A549 (cell line): ENCODE measurements around the gene PHB1. TPM values are rescaled to one million over a fixed set of nuclear protein-coding genes. Genes with fewer than 3 reads are reported as not detected.

Experiments used
- ATAC-seq, 2 experiments: fragments of 200-7000 bp in 1 of 2; fragments of >200 bp in 1 of 2; cut with Nextera tagmentation in 1 of 2; cut with Tn5 transposase in 1 of 2; 3 replicates each; pipeline versions ENCODE4 v1.8.0 to v1.9.1; 2018 to 2020; ENCODE audit warnings: mild to moderate bottlenecking in 1 of 2, moderate library complexity in 1 of 2
- CTCF ChIA-PET: fragments of 300-600 bp; sonication (Branson Sonifier 250); formaldehyde crosslinking; extraction: SDS; loops from one replicate; lab custom pipeline; 2021; ENCODE audit warnings: antibody characterized with exemption, inconsistent platforms; lab: Yijun Ruan, JAX
- POLR2A ChIA-PET: fragments of 350-600 bp; formaldehyde crosslinking; extraction: SDS; loops from one replicate; lab custom pipeline; 2021; ENCODE audit warnings: antibody characterized with exemption, inconsistent platforms; lab: Yijun Ruan, JAX
- DNase-seq, 2 experiments: peaks; one replicate each; pipeline versions ENCODE4 v3.0.0 to v3.0.0-alpha.2; 2011 to 2016; ENCODE audit warnings: low read depth in 1 of 2, low spot score in 1 of 2
- FAIRE-seq: peaks from 2 replicates; lab custom pipeline; 2011; peaks lifted over from hg19 to GRCh38; lab: Jason Lieb, UNC
- H3K27ac ChIP-seq, 2 experiments: fragments of >200 bp; sonication (Bioruptor Twin); formaldehyde crosslinking; 3 replicates each; pipeline ENCODE4 v1.5.1; 2016 to 2017
- H3K4me1 ChIP-seq: fragments of >200 bp; sonication (Bioruptor Twin); formaldehyde crosslinking; 3 replicates; pipeline ENCODE4 v1.6.1; 2016
- H3K4me2 ChIP-seq: fragments of >200 bp; sonication (Bioruptor Twin); formaldehyde crosslinking; 3 replicates; pipeline ENCODE4 v1.6.1; 2016
- H3K4me3 ChIP-seq: fragments of >200 bp; sonication (Bioruptor Twin); formaldehyde crosslinking; 3 replicates; pipeline ENCODE4 v1.5.1; 2016
- H3K9me3 ChIP-seq: fragments of >200 bp; sonication (Bioruptor Twin); formaldehyde crosslinking; 3 replicates; pipeline ENCODE4 v1.6.1; 2016
- CBX8 ChIP-seq: fragments of 200-600 bp; sonication (generic); IDR thresholded peaks from 2 replicates; pipeline ENCODE4 v1.6.1; 2016
- CEBPB ChIP-seq, 2 experiments: fragments of >200 bp in 1 of 2; sonication (Bioruptor Twin) in 1 of 2; formaldehyde crosslinking in 1 of 2; IDR thresholded peaks; 2 replicates each; pipeline ENCODE4 v1.6.1; 2012 to 2016
- CTCF ChIP-seq: fragments of >200 bp; sonication (Bioruptor Twin); formaldehyde crosslinking; IDR thresholded peaks from 3 replicates; pipeline ENCODE4 v1.5.1; 2016
- EHF ChIP-seq: fragments of 250-450 bp; sonication (Bioruptor Pico); IDR thresholded peaks from 2 replicates; pipeline ENCODE4 v1.5.0; 2020; ENCODE audit warnings: mild to moderate bottlenecking
- GATA3 ChIP-seq: IDR thresholded peaks from 2 replicates; pipeline ENCODE4 v1.6.1; 2012; ENCODE audit warnings: borderline replicate concordance
- HDAC2 ChIP-seq: fragments of 200-600 bp; sonication (generic); IDR thresholded peaks from 2 replicates; pipeline ENCODE4 v1.6.1; 2016
- HOXB13 ChIP-seq: fragments of 250-450 bp; sonication (Bioruptor Pico); IDR thresholded peaks from 2 replicates; pipeline ENCODE4 v1.5.0; 2020; ENCODE audit warnings: low read depth, mild to moderate bottlenecking, moderate library complexity
- JUN ChIP-seq, 2 experiments: fragments of >200 bp; sonication (Bioruptor Twin); formaldehyde crosslinking; IDR thresholded peaks; 2 replicates in 1 of 2; 3 replicates in 1 of 2; pipeline ENCODE4 v1.6.1; 2016 to 2017
- JUNB ChIP-seq: fragments of >200 bp; sonication (Bioruptor Twin); formaldehyde crosslinking; IDR thresholded peaks from 2 replicates; pipeline ENCODE4 v1.6.1; 2016
- KDM1A ChIP-seq: fragments of 200-600 bp; sonication (generic); IDR thresholded peaks from 2 replicates; pipeline ENCODE4 v1.6.1; 2016; ENCODE audit warnings: low read depth, mild to moderate bottlenecking
- MYC ChIP-seq: IDR thresholded peaks from 2 replicates; pipeline ENCODE4 v1.6.1; 2012; ENCODE audit warnings: mild to moderate bottlenecking, inconsistent platforms, low read length, improper control_type of control experiment, borderline replicate concordance
- NFE2L2 ChIP-seq: fragments of 150-350 bp; conservative IDR thresholded peaks from 2 replicates; pipeline ENCODE4 v1.6.1; 2014; ENCODE audit warnings: low read length
- NPAS2 ChIP-seq: fragments of 250-450 bp; sonication (Bioruptor Pico); IDR thresholded peaks from 2 replicates; pipeline ENCODE4 v1.8.0; 2022; ENCODE audit warnings: mild to moderate bottlenecking, moderate library complexity, borderline replicate concordance
- RCOR1 ChIP-seq: fragments of 150-350 bp; IDR thresholded peaks from 2 replicates; pipeline ENCODE4 v1.6.1; 2014; ENCODE audit warnings: antibody characterized with exemption, low read length, low read depth
- RFX5 ChIP-seq: fragments of 450-650 bp; IDR thresholded peaks from 2 replicates; pipeline ENCODE4 v1.7.1; 2014; ENCODE audit warnings: antibody characterized with exemption, mild to moderate bottlenecking, moderate library complexity
- TP53 ChIP-seq: fragments of 250-450 bp; sonication (Bioruptor Pico); IDR thresholded peaks from 2 replicates; pipeline ENCODE4 v1.5.0; 2021; ENCODE audit warnings: mild to moderate bottlenecking, moderate library complexity
- ZC3H11A ChIP-seq: fragments of 450-650 bp; IDR thresholded peaks from 2 replicates; pipeline ENCODE4 v1.6.1; 2014; ENCODE audit warnings: antibody characterized with exemption, mild to moderate bottlenecking
- WGBS: methylation state at CpG from one replicate; pipeline ENCODE4 v1.1.6; 2017; ENCODE audit errors: missing lambda C conversion rate; 5-methylcytosine and 5-hydroxymethylcytosine counted together
- polyA plus RNA-seq, 4 experiments: library from polyadenylated mRNA; depleted of rRNA in 3 of 4; stranded (reverse); fragments of >200 nt; fragmentation: RNase III in 1 of 4; extraction: RNeasy Plus Mini Kit Qiagen cat#74134 plus additional on column Dnase treatment in 1 of 4; gene quantifications; 2 replicates in 3 of 4; 3 replicates in 1 of 4; pipeline ENCODE4 v1.2.3, GENCODE V29; 2011 to 2017
- TF ChIP-seq, protein P1 (sequence below): IDR thresholded peaks from 2 replicates; pipeline ENCODE4 v1.6.1; 2012
- TF ChIP-seq, protein P2 (sequence below): fragments of >200 bp; sonication (Bioruptor Twin); formaldehyde crosslinking; IDR thresholded peaks from 3 replicates; pipeline ENCODE4 v1.6.1; 2016
- TF ChIP-seq, protein P3 (sequence below): fragments of 150-350 bp; IDR thresholded peaks from 2 replicates; pipeline ENCODE4 v1.6.1; 2014; ENCODE audit warnings: low read depth, mild to moderate bottlenecking, low read length

The PHB1 gene
- polyA plus RNA-seq, 2 of the 4 experiments (the other 2 are of a cell fraction) = 432 to 480 TPM

DNA sequence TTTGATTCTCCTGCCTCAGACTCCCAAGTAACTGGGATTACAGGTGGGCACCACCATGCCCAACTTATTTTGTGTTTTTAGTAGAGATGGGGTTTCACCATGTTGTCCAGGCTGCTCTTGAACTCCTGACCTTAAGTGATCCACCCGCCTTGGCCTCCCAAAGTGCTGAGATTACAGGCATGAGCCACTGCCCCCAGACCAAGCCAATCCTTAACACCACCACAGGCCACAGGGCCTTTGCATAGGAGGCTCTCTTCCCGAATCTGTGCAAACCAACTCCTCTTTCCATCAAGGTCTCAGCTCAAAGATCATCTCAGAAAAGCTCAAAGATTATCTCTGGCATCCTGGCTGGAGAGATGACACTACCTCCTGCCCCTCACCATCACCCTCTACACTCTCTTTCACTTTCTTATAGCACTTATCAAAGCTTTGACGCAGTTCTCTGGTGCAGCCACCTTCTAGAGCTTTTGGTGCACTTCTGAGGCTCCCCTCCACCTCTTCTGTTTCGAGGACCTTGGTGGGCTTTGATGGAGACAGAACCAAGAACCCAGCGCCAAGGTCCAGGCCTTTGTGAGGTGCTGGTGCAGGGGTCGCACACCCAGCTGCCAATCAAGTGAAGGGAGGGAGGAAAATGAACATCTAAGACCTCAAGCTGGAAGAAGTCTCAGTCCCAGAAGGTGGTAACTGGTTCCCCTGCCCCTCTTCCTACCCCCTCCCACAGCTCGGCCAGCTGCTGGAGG lies 23.2 kb upstream of the PHB1 start:
- Histone ChIP-seq H3K9me3 (no peaks in the 10 kb centered on the region), H3K4me2 (no peak overlapping the region)
- POLR2A ChIA-PET = no interaction called here
- 38% methylated on average over 7 of the region's 7 CpGs for WGBS
- ATAC-seq (no peak), FAIRE-seq (no peak)
- peak; percentile 54; the same call in 1 of the 2 replicates for TF ChIP-seq KDM1A
- no peak for TF ChIP-seq ZC3H11A
- TF ChIP-seq, all 56 proteins: peak for 1
- no peaks in the 10 kb centered on the region for H3K4me1 ChIP-seq
- no peak for DNase-seq
- CTCF ChIA-PET = interaction anchor here (0.6 to 17.3 kb wide), 12 partner anchors 18 to 1045 kb away, joined by 3 to 317 read pairs (median 4); partner anchors contain the start of gene NGFR
- H3K4me3 ChIP-seq = no peak overlapping the region
- H3K27ac ChIP-seq = no peak overlapping the region

- FAIRE-seq (no peak), ATAC-seq (no peak), DNase-seq (no peak)
- no peak overlapping the region for H3K4me2 ChIP-seq
- H3K4me3 ChIP-seq = no peak overlapping the region
- no peak overlapping the region for H3K27ac ChIP-seq
- TF ChIP-seq, protein P1, sequence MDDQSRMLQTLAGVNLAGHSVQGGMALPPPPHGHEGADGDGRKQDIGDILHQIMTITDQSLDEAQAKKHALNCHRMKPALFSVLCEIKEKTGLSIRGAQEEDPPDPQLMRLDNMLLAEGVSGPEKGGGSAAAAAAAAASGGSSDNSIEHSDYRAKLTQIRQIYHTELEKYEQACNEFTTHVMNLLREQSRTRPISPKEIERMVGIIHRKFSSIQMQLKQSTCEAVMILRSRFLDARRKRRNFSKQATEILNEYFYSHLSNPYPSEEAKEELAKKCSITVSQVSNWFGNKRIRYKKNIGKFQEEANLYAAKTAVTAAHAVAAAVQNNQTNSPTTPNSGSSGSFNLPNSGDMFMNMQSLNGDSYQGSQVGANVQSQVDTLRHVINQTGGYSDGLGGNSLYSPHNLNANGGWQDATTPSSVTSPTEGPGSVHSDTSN = no peak
- TF ChIP-seq EHF (no peak), JUNB (no peak), JUN (IDR thresholded peaks at IDR 0.05) (no peak), RFX5 (no peak), HOXB13 (no peak), NPAS2 (CRISPR knock-in tag) (no peak), NFE2L2 (no peak), CTCF (no peak), GATA3 (no peak), HDAC2 (no peak), RCOR1 (no peak)
- TF ChIP-seq, protein P2, sequence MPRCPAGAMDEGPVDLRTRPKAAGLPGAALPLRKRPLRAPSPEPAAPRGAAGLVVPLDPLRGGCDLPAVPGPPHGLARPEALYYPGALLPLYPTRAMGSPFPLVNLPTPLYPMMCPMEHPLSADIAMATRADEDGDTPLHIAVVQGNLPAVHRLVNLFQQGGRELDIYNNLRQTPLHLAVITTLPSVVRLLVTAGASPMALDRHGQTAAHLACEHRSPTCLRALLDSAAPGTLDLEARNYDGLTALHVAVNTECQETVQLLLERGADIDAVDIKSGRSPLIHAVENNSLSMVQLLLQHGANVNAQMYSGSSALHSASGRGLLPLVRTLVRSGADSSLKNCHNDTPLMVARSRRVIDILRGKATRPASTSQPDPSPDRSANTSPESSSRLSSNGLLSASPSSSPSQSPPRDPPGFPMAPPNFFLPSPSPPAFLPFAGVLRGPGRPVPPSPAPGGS = no peak
- TF ChIP-seq, protein P3, sequence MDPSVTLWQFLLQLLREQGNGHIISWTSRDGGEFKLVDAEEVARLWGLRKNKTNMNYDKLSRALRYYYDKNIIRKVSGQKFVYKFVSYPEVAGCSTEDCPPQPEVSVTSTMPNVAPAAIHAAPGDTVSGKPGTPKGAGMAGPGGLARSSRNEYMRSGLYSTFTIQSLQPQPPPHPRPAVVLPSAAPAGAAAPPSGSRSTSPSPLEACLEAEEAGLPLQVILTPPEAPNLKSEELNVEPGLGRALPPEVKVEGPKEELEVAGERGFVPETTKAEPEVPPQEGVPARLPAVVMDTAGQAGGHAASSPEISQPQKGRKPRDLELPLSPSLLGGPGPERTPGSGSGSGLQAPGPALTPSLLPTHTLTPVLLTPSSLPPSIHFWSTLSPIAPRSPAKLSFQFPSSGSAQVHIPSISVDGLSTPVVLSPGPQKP = no peak
- H3K4me1 ChIP-seq = no peaks in the 10 kb centered on the region
- ChIA-PET POLR2A (no interaction called here), CTCF (interaction anchor here (0.8 to 17.3 kb wide), 29 partner anchors 11 to 145 kb away, joined by 3 to 317 read pairs (median 6); no protein-coding TSS in a partner anchor)
- H3K9me3 ChIP-seq = no peaks in the 10 kb centered on the region
- WGBS = 60% methylated on average over 4 of the region's 4 CpGs
Observed at GRCh38 chr17:49436174-49436573, 21.5 kb upstream of the PHB1 start.

- no peak for TF ChIP-seq TP53 (CRISPR knock-in tag)
- TF ChIP-seq MYC = no peak
- no peak for TF ChIP-seq EHF
- no peak for TF ChIP-seq CEBPB (IDR thresholded peaks at IDR 0.05)
- no peak for TF ChIP-seq CBX8
- Histone ChIP-seq H3K9me3 (no peaks in the 10 kb centered on the region), H3K4me3 (no peak overlapping the region), H3K27ac (no peak overlapping the region), H3K4me1 (no peaks in the 10 kb centered on the region), H3K4me2 (no peak overlapping the region)
- ATAC-seq (no peak), DNase-seq (no peak), FAIRE-seq (no peak)
- CTCF ChIA-PET = interaction anchor here (0.7 to 17.3 kb wide), 39 partner anchors 10 to 351 kb away, joined by 3 to 317 read pairs (median 5); partner anchors contain the start of gene PHB1
- POLR2A ChIA-PET = no interaction called here
- WGBS = 13% methylated on average over 4 of the region's 4 CpGs
Observed at GRCh38 chr17:49435671-49436029, 21.0 kb upstream of the PHB1 start.
